Measurements from ENCODE around the gene TACO1.

GRCh38 chr17:63647065-63647725, 46.5 kb downstream of the TACO1 start:
- no peak for TF ChIP-seq CTCF (IDR thresholded peaks at IDR 0.05)
- no peak for TF ChIP-seq POLR2A (IDR thresholded peaks at IDR 0.05)
